AG09319 (cell line): Measurements from ENCODE around the gene ASCL5.

ENCODE experiments used
- DNase-seq: peaks from one replicate; pipeline ENCODE4 v3.0.0-alpha.2; 2010; ENCODE audit warnings: low read depth; ENCODE audit errors: extremely low read depth
- TF ChIP-seq, protein P1 (sequence below): IDR thresholded peaks from 2 replicates; pipeline ENCODE4 v1.5.1; 2011; ENCODE audit warnings: low read depth, mild to moderate bottlenecking, inconsistent platforms, low read length, moderate library complexity

Gene ASCL5, protein sequence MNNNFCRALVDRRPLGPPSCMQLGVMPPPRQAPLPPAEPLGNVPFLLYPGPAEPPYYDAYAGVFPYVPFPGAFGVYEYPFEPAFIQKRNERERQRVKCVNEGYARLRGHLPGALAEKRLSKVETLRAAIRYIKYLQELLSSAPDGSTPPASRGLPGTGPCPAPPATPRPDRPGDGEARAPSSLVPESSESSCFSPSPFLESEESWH

DNA sequence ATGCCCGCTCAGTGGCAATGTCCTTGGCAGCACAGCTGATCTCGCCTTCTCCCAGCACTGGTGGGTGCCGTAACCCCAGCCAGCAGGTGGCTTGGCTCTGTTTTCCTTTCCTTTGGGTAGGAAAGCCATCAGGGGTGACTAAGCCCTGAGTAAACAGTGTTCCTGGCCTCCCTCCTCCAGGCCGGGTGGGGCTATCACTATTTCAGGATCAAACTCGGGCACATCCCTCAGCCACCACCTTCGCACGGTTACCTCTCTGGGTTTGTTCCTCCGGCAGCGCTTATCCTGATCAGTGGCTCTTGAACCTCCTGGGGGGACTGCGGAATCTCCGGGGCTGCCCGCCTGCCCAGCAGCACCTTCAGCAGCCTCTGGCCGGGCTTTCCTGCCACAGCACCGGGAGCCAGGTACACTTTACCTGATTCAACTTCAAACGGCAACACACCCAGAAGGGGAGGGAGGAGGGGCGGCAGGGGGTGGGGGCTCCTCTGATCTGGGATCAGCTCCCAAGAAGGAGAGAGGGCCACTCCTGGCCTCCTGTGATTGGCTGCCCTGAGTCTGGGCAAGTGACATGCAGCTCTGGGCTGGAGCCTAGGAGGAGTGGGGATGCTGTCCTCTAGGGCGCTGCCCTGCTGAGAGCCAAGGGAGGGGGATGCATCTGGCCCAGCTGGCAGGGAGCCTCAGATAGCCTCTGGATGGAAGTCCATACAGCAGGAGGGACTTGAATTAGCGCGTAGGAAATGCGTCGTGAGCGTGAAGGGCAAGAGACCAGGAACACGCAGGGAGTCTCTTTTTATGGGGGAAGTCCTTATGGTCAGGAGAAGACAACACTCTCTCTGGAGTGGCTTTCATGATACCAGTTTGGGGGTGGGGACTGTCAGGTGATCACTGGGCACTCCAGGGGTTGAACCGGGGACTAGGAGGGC, at the start of gene ASCL5:
ASCL5 (minus strand) TSS at position 353 of the 923 bp plus-strand sequence. CDS start 11,812 bp downstream, outside the sequence.
- DNase-seq: no peak
- TF ChIP-seq, protein P1, sequence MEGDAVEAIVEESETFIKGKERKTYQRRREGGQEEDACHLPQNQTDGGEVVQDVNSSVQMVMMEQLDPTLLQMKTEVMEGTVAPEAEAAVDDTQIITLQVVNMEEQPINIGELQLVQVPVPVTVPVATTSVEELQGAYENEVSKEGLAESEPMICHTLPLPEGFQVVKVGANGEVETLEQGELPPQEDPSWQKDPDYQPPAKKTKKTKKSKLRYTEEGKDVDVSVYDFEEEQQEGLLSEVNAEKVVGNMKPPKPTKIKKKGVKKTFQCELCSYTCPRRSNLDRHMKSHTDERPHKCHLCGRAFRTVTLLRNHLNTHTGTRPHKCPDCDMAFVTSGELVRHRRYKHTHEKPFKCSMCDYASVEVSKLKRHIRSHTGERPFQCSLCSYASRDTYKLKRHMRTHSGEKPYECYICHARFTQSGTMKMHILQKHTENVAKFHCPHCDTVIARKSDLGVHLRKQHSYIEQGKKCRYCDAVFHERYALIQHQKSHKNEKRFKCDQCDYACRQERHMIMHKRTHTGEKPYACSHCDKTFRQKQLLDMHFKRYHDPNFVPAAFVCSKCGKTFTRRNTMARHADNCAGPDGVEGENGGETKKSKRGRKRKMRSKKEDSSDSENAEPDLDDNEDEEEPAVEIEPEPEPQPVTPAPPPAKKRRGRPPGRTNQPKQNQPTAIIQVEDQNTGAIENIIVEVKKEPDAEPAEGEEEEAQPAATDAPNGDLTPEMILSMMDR: no peak

DNA sequence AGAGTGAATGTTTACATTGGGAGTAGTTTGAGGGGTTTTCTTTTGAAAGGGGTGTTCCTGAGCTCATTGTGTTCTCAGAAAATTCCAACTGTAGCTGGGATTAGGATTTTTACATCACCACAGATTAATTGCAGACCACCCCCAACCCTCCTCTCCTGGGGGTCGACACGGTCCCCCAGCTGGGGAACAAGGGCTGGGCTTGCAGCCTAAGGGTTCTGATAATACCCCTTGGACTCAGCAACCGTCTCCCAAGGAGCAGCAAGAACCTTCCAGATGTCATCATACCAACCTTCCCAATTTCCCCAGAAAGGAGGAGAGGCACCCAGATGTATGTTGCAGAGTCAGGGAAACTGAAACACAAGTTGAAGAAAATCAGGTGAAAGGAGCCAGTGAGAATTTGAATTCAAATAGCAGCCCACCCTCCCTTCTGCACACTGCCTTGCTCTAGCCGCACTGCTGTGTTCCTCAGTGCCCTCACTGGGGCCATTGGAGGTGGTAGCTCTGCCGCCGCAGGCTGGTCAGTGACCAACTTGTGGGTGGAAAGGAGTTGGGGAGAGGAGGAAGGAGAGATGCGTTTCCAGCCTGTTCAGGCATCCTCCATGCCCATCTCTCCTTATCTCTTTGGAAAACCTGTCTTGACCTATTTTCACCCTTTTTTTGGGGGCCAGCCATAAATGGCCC, 49.0 kb upstream of the ASCL5 start:
- DNase-seq: no peak
- TF ChIP-seq, protein P1: no peak

DNA sequence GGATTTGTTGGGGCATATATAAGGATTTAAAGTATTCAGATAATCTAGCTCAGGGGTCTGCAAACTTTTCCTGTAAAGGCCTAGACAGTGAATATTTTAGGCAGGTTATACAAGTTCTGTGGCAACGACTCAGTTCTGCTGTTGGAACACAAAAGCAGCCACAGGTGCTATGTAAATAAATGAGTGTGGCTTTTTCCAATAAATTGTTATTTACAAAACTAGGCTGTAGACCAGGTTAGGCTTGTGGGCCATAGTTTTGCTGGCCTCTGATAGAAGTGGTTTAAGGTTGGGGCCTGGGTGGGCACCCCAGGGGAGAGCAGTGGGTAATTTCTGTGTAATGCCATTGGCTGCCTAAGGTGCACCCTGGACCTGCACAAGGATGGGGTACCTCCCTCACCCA, 46.8 kb upstream of the ASCL5 start:
- TF ChIP-seq, protein P1: no peak

DNA sequence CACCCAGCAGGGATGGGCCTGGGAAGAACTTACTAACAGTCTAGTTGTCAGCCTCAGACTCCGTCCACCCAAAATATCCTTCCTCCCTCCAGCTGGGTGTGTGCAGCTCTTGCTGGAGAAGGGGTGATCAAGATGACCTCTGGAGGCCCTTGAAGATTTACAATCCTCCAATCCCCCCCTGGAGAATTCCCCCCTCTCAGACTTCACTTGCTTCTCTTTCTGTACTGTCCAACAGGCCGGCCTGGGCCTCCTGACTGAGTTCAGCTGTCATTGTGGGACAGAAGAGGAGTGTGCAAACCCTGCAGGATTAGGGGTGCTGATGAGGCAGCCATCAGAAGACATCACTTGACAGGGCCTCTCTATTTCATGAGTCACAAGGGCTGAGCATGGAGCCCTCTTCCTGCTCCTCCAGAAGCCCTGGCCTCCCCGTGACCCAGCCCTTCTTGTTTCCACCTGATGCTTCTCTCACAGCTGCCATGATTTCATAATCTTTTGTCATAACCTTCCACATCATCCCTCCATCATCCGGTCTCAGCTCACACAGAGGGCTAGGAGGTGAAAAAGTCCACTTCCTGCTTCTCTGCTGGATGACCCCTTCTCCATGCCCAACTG, 46.1 kb upstream of the ASCL5 start:
- DNase-seq: no peak

More for the DNA sequence above, 46.8 kb upstream of the ASCL5 start:
- DNase-seq: no peak

DNA sequence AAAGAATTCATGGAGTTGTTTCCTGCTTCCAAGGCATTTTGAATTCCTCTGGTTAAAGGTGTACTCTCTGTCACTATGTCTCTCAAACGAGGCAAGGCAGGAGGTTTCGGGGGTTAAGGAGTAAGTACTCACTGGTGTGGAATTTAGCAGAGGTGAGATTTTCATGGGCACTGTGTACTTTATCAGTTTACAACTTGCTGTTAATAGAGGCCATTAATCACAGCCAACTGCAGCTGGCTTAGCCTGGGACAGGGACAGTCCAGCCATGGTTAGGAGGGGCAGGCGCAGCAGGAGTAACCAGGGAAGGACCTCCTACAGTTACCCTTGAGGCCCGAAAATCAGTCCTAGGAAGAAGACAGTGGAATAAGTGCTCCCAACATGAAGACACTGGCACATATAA, 45.3 kb upstream of the ASCL5 start:
- TF ChIP-seq, protein P1: no peak
- DNase-seq: no peak

More for the DNA sequence above, 46.1 kb upstream of the ASCL5 start:
- TF ChIP-seq, protein P1: no peak

DNA sequence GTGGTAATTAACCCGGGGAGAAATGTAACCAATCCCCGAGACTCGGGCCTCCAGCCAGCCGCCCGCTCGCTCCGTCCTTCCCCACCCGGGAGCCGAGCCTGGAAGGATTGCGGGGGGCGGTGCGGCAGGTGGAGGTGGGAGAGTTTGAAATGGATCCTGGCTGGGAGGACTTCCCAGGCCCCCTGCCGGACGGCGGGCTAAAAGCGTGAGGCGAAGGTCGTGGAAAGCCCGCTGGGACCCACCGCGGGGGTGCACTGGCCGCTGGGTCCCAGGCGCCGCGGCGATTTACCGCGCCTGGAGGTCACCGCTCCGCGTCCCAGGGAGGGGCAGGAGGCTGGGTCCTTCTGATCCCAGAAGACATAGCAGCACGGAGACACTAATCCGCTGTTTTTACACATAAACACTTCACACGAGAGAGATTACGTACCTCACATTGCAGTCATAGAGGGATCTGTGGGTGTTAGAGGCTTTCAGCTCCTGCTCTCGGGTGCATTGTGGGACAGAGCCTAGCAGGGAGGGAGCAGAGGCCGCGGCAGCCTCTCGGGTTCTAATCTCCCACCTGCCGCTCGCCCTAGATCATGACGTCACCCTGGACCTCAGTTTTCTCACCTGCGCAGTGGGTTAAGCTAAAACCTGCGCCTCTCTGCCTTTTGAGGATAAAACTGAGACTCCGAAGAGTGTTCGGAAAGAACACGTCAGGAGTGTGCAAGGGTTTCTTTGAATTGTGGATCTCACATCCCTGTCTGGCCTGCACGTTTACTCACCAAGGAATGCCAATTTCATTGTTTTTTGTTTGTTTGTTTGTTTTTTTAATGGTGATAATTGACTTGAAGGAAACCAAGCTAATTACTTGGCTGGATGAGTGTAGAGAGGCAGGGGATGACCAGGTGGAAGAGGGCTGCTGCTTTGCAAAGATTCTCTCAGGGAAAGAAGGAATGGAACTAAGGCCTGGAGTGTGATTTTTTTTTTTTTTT, 44.4 kb upstream of the ASCL5 start:
- TF ChIP-seq, protein P1: peak; percentile 32
- DNase-seq: no peak
